Large intestine (tissue), 3 donors: ENCODE data around the gene MRM1. TPM values are rescaled to one million over a fixed set of nuclear protein-coding genes. Genes with fewer than 3 reads are reported as not detected.

Source experiments
- DNase-seq, 2 donors: peaks; one replicate each; pipeline versions ENCODE4 v3.0.0 to v3.0.0-alpha.2; 2013
- H3K27ac ChIP-seq: one replicate; pipeline ENCODE4 v1.5.1; 2013; ENCODE audit warnings: low read length
- H3K27me3 ChIP-seq: 2 replicates; pipeline ENCODE4 v1.6.1; 2013; ENCODE audit warnings: low read length; ENCODE audit not compliant: control insufficient read depth, insufficient read depth
- H3K36me3 ChIP-seq: 2 replicates; pipeline ENCODE4 v1.6.1; 2013; ENCODE audit warnings: low read length; ENCODE audit not compliant: control insufficient read depth, insufficient read depth
- H3K4me1 ChIP-seq: one replicate; pipeline ENCODE4 v1.6.1; 2013; ENCODE audit warnings: low read length; ENCODE audit not compliant: control insufficient read depth, insufficient read depth
- H3K4me3 ChIP-seq: one replicate; pipeline ENCODE4 v1.5.1; 2013; ENCODE audit warnings: low read length
- H3K9me3 ChIP-seq: one replicate; pipeline ENCODE4 v1.6.1; 2013; ENCODE audit warnings: mild to moderate bottlenecking, low read depth, low read length, moderate library complexity; ENCODE audit not compliant: control insufficient read depth
- WGBS: methylation state at CpG from one replicate; pipeline ENCODE4 v1.1.5; 2013; ENCODE audit warnings: low lambda C conversion rate; ENCODE audit not compliant: insufficient coverage; 5-methylcytosine and 5-hydroxymethylcytosine counted together
- polyA plus RNA-seq: library from polyadenylated mRNA; unstranded; fragments of 120-200 nt; gene quantifications from one replicate; pipeline ENCODE4 v1.2.1, GENCODE V29; 2013

MRM1 gene
- polyA plus RNA-seq, 1 donor: 6.9 TPM

- H3K27ac ChIP-seq: no peak overlapping the region
- no peak overlapping the region for H3K4me3 ChIP-seq
- peaks cover 5% of the 10 kb centered on the region for H3K9me3 ChIP-seq
- 80% methylated on average over 1 of the region's 3 CpGs for WGBS
- peaks cover 10% of the 10 kb centered on the region for H3K4me1 ChIP-seq
- H3K36me3 ChIP-seq: no peaks in the 10 kb centered on the region
- peaks cover 74% of the 10 kb centered on the region for H3K27me3 ChIP-seq
- no peak for DNase-seq
Measured at GRCh38 chr17:36643086-36643685, 41.8 kb downstream of the MRM1 start.

- DNase-seq: no peak
- Histone ChIP-seq H3K27me3 (peaks cover 55% of the 10 kb centered on the region), H3K4me1 (peaks cover 10% of the 10 kb centered on the region), H3K9me3 (peaks cover 5% of the 10 kb centered on the region), H3K4me3 (no peak overlapping the region), H3K27ac (no peak overlapping the region), H3K36me3 (no peaks in the 10 kb centered on the region)
- 40% methylated on average over 1 of the region's 3 CpGs for WGBS
Measured at GRCh38 chr17:36645422-36645821, 44.0 kb downstream of the MRM1 start.

GRCh38 chr17:36647636-36648035 is 46.3 kb downstream of the MRM1 start:
- H3K4me1 ChIP-seq: peaks cover 4% of the 10 kb centered on the region
- no peaks in the 10 kb centered on the region for H3K36me3 ChIP-seq
- no peak overlapping the region for H3K27ac ChIP-seq
- WGBS: no CpG with 5 or more reads among the region's 4 CpGs
- peaks cover 33% of the 10 kb centered on the region for H3K27me3 ChIP-seq
- DNase-seq: peak; percentile 42 to 52
- no peak overlapping the region for H3K4me3 ChIP-seq
- H3K9me3 ChIP-seq: no peaks in the 10 kb centered on the region

GRCh38 chr17:36650096-36650775 is 48.9 kb downstream of the MRM1 start:
- no peak overlapping the region for H3K4me3 ChIP-seq
- DNase-seq: no peak
- no peaks in the 10 kb centered on the region for H3K36me3 ChIP-seq
- no CpG with 5 or more reads among the region's 9 CpGs for WGBS
- H3K27me3 ChIP-seq: peaks cover 10% of the 10 kb centered on the region
- H3K4me1 ChIP-seq: peaks cover 15% of the 10 kb centered on the region
- H3K27ac ChIP-seq: no peak overlapping the region
- no peaks in the 10 kb centered on the region for H3K9me3 ChIP-seq

GRCh38 chr17:36653374-36653773 is 52.0 kb downstream of the MRM1 start:
- Histone ChIP-seq H3K27me3 (peaks cover 15% of the 10 kb centered on the region), H3K4me3 (no peak overlapping the region), H3K36me3 (no peaks in the 10 kb centered on the region), H3K9me3 (no peaks in the 10 kb centered on the region), H3K4me1 (peaks cover 22% of the 10 kb centered on the region), H3K27ac (peak overlapping the region; percentile 6)
- no CpG with 5 or more reads among the region's 3 CpGs for WGBS
- DNase-seq: no peak

GRCh38 chr17:36653856-36654255 is 52.5 kb downstream of the MRM1 start:
- H3K4me1 ChIP-seq: peaks cover 22% of the 10 kb centered on the region
- WGBS: no CpG with 5 or more reads among the region's 13 CpGs
- H3K36me3 ChIP-seq: no peaks in the 10 kb centered on the region
- H3K4me3 ChIP-seq: no peak overlapping the region
- no peak for DNase-seq
- peaks cover 19% of the 10 kb centered on the region for H3K27me3 ChIP-seq
- H3K9me3 ChIP-seq: no peaks in the 10 kb centered on the region
- H3K27ac ChIP-seq: no peak overlapping the region

- H3K36me3 ChIP-seq: no peaks in the 10 kb centered on the region
- no peak for DNase-seq
Measured at GRCh38 chr17:36655726-36656125, 54.3 kb downstream of the MRM1 start.

GRCh38 chr17:36657390-36657762 is 56.0 kb downstream of the MRM1 start:
- Histone ChIP-seq H3K9me3 (no peaks in the 10 kb centered on the region), H3K4me3 (peak overlapping the region; percentile 56), H3K36me3 (no peaks in the 10 kb centered on the region), H3K27me3 (peaks cover 34% of the 10 kb centered on the region), H3K27ac (no peak overlapping the region), H3K4me1 (peaks cover 22% of the 10 kb centered on the region)
- no CpG with 5 or more reads among the region's 25 CpGs for WGBS
- DNase-seq: peak in 1 of 2 donors; percentile 52

More at GRCh38 chr17:36655726-36656125, 54.3 kb downstream of the MRM1 start:
- WGBS: no CpG with 5 or more reads among the region's 7 CpGs
- no peak overlapping the region for H3K27ac ChIP-seq
- H3K4me3 ChIP-seq: no peak overlapping the region
- peaks cover 22% of the 10 kb centered on the region for H3K4me1 ChIP-seq
- peaks cover 29% of the 10 kb centered on the region for H3K27me3 ChIP-seq
- no peaks in the 10 kb centered on the region for H3K9me3 ChIP-seq

- Histone ChIP-seq H3K27ac (no peak overlapping the region), H3K36me3 (no peaks in the 10 kb centered on the region), H3K27me3 (peaks cover 36% of the 10 kb centered on the region), H3K9me3 (no peaks in the 10 kb centered on the region), H3K4me3 (peak overlapping the region; percentile 56), H3K4me1 (peaks cover 20% of the 10 kb centered on the region)
- DNase-seq: peak in 1 of 2 donors; percentile 57
- no CpG with 5 or more reads among the region's 57 CpGs for WGBS
Measured at GRCh38 chr17:36657763-36658490, 56.5 kb downstream of the MRM1 start.
